ENCODE data around the gene PLXNA4.
A peak's percentile ranks its signal among the peaks of the same experiment; 100 is the strongest.

Gene PLXNA4

GRCh38 chr7:132592231-132592920 lies 16.1 kb upstream of the PLXNA4 start:
- no peak for DNase-seq (ENCODE audit: low read depth, low spot score)

- no peak for DNase-seq (ENCODE audit: low read depth, low spot score)
These were observed 13.9 kb upstream of the PLXNA4 start for GRCh38 chr7:132590162-132590561.

GRCh38 chr7:132588596-132588995 lies 12.3 kb upstream of the PLXNA4 start:
- DNase-seq (ENCODE audit: low read depth, low spot score), result no peak

DNA sequence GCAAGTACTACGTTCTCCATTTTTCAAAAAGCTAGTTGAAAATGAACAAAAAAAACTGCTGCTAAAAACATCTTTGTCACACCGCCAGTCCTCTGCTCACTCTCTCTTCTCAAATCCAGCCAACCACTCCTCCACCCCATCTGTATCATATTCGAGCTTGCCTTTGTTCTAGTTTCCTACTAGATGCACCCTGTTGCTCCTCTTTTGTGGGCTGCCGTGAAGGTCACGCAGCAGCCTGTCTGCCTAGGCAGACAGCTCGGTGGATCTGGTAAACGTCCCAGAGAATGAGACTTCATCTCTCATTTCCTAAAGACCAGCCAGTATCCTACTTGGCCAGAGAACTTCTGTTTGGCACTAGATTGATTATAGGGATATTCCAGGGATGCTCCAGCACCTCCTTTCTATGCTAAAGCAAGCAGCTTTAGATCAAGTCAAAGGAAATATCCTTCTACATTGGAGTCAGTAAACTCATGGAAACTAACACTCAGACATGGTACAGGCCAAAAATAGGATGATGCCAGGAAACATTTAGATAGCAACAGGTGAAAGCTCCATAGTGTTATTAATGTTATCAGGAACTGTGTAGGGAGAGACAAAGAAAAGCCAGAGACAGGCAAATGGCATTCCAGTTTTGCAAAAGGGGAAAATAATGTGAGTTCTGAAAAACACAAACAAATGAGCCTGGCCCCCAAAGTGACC lies 8.7 kb upstream of the PLXNA4 start:
- DNase-seq (ENCODE audit: low read depth, low spot score), result no peak

DNA sequence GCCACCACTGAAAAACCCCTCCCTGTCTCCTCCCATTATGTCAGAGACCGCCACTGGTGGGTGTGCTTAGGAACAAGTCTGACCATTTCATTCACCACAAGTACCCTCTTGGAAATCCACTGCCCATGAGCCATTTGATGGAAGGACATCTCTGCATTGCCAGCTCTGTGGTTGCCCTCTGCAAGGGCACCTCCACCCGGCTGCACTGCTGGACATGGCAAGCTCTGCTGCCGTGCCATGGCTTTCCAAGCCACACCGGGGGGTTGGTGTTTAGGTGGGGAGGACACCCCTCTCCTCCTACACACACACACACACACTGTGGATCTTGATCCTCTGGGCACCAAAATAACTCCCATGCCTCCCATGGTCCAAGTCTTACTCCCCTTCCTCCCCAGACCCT lies 5.2 kb upstream of the PLXNA4 start:
- no peak for DNase-seq (ENCODE audit: low read depth, low spot score)

- peak; percentile 81 for DNase-seq (ENCODE audit: low read depth, low spot score)
These were observed 4.5 kb upstream of the PLXNA4 start for GRCh38 chr7:132580717-132581285.

- DNase-seq (ENCODE audit: low read depth, low spot score), result no peak
These were observed 4.0 kb upstream of the PLXNA4 start for GRCh38 chr7:132580277-132580676.

DNA sequence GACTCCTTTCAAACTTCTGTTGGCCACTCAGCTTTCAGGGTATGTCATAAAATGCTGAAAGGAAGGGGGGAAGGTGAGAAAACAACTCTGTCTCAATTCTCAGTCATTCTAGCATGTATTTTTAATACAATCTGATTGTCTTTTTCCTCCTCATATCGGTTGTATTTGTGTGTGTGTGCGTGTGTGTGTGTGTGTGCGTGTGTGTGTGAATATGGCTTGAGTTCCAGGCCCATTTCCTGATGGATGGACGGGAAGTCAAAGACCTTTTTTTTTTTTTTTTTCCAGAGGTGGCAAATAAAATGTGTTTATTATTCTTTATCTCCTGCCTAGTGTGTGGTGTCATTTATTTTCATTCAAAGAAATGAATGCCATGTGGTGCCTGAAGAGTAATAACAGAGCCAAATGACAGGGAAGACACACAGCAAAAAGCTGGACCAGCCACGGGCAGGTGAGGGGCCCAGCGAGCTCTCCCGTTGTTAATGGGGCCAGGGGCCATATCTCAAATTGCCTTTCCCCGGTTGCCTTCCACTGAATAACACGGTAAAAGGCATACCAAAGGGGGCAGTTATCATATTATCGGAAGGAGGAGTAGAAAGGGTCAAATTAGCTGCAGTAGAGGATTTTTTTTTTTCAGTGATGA lies 3.1 kb upstream of the PLXNA4 start:
- DNase-seq (ENCODE audit: low read depth, low spot score), result no peak

GRCh38 chr7:132578826-132579225 lies 2.6 kb upstream of the PLXNA4 start:
- DNase-seq (ENCODE audit: low read depth, low spot score), result no peak

- DNase-seq (ENCODE audit: low read depth, low spot score), result no peak
These were observed 1.7 kb upstream of the PLXNA4 start for GRCh38 chr7:132578050-132578370.

DNA sequence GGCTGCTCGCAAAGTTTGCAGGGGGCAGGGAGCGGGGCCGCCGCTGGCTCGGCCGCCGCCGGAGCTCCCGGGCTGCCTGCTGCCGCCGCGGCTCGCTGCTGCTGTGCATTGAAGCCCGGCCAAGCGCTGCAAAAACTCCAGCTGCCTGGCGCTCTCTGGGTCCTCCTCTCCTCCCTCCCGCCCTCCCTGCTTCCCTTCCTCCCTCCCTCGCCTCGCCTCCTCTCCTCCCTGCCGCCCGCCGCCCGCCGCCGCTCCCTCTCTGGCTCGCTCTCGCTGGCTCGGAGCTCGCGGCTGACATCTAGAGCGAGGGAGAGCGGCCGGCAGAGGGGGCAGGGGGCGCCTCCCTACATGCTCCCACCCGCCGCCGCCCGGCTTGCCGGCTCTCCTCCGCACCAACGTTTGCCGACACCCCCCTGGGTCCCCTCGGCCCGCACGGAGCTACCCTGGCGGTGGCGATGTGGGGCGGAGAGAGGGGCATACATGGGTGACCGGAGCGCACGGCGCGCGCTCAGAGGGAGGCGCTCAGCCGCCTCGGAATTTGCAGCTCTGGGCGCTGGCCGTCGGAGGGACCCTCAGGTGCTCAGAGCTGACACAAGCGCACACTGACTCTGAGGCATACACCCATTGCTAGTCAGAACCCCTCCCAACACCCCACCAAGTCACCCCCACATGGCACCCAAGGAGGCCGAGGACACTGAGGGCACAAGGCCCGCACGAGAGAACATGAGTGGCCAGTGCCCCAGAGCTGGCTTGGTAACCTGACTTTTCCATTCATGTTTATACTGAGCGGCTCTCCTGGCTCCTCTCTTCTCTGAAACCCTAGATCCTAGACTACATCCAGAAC lies 1.2 kb upstream of the PLXNA4 start:
- no peak for DNase-seq (ENCODE audit: low read depth, low spot score)

DNA sequence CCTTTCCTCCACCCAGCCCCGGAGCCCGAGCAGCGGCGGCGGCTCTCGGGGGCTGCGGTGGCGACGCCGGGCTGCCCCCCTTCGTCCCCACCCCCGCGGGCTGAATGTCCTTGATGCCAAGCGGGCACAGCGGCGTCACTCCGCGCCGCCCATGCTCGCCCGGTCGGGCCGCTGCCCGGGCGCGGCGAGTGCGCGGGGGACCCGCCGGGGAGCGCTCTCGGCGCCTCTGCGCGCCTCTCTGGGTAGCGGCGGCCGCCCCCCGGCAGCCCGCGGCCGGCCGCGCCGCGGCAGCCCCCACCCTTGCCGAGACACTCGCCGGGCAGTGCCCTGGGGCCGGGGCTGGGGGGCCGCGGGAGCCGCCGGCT lies 433 bp upstream of the PLXNA4 start:
- no peak for DNase-seq (ENCODE audit: low read depth, low spot score)

GRCh38 chr7:132575419-132575981 lies 770 bp downstream of the PLXNA4 start:
- DNase-seq (ENCODE audit: low read depth, low spot score), result peak; percentile 42

DNA sequence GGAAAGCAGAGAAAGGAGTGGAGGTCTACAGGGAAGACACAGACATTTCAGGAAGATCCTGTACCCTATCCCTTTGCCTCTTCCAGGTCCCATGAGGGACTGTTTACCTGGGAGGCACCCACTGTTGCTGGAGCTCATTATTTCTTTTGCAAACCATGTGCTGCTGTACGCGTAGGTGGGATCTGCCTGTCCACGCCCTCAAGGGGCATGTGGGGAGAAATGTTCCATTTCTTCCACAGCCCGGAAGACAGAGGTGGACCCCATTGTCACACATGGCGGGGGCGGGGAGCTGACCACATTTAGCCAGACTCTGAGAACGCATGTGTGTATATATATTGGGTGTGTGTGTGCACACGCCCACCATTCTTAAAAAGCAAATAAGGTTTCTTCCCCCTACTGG lies 2.0 kb downstream of the PLXNA4 start:
- DNase-seq (ENCODE audit: low read depth, low spot score), result no peak

DNA sequence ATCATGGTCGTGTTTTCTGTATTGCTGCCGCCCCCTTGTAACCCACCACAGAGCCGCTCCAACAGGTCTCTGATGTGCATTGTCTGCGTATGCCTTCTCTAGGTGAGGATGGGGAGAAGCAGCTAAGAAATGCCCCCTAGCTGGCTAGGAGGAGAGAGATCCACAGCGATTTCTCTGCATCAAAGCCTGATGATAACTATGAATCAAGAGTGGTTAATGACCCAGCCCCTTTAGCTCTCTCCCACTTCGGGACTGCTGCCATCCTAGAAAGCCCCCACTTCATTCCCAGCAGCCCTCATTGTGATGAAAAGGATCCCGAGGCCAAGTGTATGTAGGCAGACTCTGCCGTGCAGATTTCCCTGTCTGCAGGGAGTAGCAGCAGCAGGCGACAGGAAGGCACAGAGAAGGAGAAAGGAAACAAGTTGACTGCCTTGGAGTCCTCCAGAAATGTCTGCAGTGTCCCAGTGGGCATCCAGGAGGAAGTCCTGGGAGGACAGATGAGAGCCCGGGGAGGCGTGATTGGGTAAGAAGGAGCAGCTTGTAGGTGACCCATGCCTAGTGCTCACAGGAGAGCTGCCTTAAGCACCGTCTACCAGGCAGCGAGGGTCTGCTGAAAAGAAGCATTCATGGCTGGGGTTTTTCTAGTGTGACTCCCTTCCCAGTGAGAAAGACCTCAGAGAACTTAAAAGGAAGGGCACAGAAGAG lies 2.9 kb downstream of the PLXNA4 start:
- DNase-seq (ENCODE audit: low read depth, low spot score), result no peak

GRCh38 chr7:132572526-132572925 lies 3.7 kb downstream of the PLXNA4 start:
- no peak for DNase-seq (ENCODE audit: low read depth, low spot score)

GRCh38 chr7:132571970-132572369 lies 4.3 kb downstream of the PLXNA4 start:
- no peak for DNase-seq (ENCODE audit: low read depth, low spot score)

DNA sequence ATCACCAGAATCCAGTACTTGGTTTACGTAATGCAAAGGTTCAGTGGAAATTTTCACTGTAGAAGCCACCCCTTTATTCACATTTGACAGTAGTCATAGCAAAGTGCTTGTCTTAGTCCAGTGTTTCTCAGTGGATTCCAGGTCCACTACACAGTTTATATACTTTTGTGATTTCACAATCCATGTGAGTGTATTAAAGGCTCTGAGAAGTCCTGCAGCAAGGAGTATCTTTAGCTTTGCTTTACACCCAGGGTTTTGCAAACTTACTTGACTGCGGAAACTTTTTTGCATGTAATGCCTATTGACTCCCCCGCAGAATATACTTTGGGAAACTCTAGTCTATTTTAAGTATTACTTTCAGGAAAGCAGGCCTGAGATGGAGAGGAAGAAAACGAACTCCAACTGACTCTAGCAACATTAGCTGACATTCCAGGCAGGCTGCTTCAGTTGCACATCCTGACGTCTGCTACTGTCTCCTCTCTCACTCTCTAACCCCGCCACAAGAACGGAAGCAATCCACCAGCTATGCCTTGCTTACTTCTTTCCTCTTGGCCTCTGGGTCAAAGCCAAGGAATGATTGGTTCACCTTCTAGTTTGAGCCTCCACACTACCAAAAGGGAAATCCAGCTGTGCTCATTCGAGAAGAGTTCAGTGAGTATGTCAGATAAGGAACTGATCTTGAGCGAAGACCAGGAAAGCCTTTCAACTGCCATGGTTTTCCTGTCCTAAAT lies 6.2 kb downstream of the PLXNA4 start:
- DNase-seq (ENCODE audit: low read depth, low spot score), result no peak

DNA sequence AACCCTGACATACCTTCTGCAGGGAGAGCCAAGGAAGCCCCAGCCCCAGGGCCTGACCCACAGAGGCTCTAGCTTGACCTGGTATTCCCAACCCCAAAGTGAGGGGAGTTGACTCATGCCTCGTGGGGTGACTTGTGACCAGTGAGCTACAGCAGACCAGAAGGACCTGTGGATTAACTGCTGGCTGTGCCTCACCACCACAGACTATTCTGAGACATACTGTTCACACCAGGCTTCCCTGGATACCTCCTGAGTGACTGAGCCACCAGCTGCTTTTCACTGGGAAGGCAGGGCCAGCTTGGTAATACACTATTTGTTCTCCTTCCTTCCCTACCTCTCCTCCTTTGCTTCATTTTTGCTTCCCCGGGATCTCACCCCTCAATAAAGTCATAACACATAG lies 7.3 kb downstream of the PLXNA4 start:
- no peak for DNase-seq (ENCODE audit: low read depth, low spot score)

GRCh38 chr7:132565885-132566284 lies 10.4 kb downstream of the PLXNA4 start:
- no peak for DNase-seq (ENCODE audit: low read depth, low spot score)

Data from iPS DF 19.7 (cell line).